22Rv1 (cell line): ENCODE data around the gene CGNL1.

Source experiments
- H3K27ac ChIP-seq: fragments of 450-650 bp; 2 replicates; pipeline ENCODE4 v1.5.1; 2017
- ZFX ChIP-seq: fragments of 450-650 bp; IDR thresholded peaks from 2 replicates; pipeline ENCODE4 v1.6.1; 2017; ENCODE audit warnings: antibody characterized with exemption, borderline replicate concordance
- TF ChIP-seq, protein P1 (sequence below): fragments of 450-650 bp; IDR thresholded peaks from 2 replicates; pipeline ENCODE4 v1.5.1; 2017; ENCODE audit warnings: mild to moderate bottlenecking

CGNL1 gene

DNA sequence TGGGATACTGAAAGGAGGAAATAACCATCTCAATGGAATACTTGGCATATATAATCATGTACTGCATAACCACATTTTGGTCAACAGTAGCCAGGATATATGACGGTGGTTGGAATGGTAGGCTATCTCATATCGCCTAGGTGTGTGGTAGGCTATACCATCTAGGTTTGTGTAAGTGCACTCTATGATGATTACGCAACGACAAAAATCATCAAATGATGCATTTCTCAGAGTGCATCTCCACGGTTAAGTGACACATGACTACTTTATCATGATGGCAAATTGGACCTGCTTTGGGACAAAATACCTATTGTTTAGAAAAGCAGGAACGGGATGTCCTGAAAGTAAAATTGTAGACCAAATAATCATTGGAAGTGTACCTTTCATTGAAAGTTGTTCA lies 218.2 kb downstream of the CGNL1 start:
- TF ChIP-seq, protein P1, sequence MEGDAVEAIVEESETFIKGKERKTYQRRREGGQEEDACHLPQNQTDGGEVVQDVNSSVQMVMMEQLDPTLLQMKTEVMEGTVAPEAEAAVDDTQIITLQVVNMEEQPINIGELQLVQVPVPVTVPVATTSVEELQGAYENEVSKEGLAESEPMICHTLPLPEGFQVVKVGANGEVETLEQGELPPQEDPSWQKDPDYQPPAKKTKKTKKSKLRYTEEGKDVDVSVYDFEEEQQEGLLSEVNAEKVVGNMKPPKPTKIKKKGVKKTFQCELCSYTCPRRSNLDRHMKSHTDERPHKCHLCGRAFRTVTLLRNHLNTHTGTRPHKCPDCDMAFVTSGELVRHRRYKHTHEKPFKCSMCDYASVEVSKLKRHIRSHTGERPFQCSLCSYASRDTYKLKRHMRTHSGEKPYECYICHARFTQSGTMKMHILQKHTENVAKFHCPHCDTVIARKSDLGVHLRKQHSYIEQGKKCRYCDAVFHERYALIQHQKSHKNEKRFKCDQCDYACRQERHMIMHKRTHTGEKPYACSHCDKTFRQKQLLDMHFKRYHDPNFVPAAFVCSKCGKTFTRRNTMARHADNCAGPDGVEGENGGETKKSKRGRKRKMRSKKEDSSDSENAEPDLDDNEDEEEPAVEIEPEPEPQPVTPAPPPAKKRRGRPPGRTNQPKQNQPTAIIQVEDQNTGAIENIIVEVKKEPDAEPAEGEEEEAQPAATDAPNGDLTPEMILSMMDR, result no peak
- TF ChIP-seq ZFX, result no peak
- no peak overlapping the region for H3K27ac ChIP-seq

DNA sequence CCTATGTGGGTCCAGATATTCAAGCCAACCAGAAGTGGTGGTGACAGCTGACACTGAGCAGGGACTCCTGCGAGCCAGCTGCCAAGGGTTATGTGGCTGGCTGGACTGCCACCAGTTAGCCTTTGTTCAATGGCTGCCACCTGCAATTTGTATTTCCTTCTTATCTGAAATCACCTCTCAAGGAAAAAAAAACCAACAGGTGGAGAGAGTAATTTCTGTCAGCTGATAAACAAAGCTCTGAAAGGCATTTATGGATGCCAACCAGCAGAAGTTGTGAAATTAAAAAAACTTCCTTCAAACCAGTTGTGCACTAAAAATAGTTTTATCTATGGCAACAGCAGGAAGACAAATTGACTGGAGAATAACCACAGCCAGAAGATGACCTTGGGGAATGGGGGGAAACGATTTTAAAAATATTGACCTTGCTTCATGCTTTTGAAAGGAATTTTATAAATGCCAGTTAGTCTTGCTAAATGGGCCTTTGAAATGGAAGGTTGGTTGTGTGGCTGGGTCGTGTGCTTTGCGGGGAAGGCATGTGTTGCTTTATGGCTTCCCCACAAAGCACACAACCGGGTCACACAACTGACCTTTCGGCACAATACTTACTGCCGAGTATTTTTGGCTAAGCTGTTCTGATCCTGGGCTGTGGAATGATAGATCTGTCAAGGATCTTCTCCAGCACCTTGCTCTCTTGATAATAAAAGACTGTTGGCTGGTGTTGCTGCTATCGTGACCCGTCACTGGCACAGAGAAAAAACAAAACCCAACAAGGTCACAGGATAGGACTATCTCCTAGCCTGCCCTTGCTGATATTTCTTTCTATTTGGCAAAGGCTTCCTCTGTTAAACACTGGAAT lies 218.9 kb downstream of the CGNL1 start:
- TF ChIP-seq ZFX, result no peak
- TF ChIP-seq, protein P1, result no peak
- H3K27ac ChIP-seq, result no peak overlapping the region

DNA sequence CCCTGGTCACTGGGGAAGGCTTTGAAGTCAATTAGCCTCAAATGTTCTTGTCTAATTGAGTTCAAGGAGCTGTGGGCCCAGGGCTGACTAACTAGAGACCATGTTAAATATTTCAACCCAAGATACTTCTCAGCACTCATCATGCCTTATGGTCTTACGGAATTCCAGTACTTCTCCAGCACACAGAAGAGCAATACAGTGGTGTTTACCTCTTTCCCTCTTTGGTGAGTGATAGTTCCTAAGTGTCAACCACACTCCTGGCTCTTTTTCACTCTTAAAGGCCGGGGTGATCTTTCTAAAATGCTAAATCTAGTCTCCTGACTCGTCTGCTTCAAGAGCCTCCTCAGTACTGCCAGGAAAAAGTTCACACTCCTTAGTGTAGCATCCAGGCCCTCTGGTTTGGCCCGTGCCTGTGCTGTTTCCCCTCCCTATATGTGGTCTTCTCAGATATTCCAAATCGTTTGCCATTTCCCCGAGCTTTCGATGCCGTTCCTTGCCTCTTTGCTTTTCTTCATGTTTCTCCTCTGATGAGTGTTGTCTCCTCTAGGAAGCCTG lies 220.1 kb downstream of the CGNL1 start:
- TF ChIP-seq ZFX, result no peak
- TF ChIP-seq, protein P1, result no peak
- H3K27ac ChIP-seq, result no peak overlapping the region

DNA sequence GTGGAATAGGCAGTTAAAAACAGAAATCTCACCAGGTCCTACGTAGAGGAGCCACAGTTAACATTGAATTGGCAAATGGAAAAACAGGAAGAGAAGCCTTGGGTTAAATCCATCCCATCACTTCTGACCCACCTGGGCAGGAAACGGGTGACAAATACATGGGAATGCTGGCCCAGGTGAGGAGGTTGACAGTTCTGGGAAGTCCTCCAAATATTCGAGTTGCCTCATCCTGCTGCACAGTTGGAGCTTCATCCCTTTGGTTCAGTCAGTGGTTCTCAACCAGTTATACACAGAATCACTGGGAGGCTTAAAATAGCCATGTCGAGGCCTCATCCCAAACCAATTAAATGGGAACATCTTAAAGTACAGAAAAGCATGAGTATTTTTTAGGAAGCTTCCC lies 220.7 kb downstream of the CGNL1 start:
- TF ChIP-seq ZFX, result no peak

DNA sequence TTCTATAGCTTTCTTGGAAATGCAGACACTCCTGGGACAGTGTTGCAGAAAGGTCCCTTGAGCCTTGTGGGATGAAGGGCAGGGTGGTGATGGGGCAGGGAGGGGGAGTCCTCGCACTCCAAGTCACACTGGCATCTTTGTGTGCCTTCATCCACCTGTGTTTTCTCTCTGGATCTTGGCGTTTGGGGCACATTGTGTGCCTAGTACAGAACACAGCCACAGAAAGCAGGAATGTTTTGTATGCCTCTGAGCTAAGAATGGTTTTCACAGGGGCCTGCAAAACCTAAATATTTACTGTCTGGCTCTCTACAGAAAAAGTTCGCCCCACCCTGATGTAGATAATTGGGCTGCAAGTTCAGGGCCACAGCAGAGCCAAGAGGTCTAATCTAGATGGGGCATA lies 221.1 kb downstream of the CGNL1 start:
- H3K27ac ChIP-seq, result no peak overlapping the region
- TF ChIP-seq, protein P1, result no peak
- no peak for TF ChIP-seq ZFX

More for the DNA sequence above, 220.7 kb downstream of the CGNL1 start:
- no peak overlapping the region for H3K27ac ChIP-seq

DNA sequence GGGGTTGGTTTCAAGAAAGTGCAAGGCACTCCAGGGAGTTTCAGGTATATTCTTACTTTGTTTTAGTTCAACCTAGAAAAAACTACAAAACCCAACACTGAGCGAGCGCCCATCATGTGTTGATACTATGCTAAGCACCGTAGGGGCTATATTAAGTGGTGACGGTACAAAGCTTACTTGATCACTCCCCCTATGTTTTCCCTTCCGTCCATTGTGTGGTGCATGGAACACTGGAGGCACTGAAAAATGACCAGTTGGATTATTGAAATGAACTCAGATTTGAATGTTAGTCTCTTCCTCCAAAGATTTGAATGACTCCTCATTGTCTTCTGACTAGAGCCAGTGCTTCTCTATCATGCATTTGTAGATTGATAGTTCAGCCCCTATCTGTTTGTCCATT lies 222.0 kb downstream of the CGNL1 start:
- no peak overlapping the region for H3K27ac ChIP-seq
- TF ChIP-seq ZFX, result no peak

DNA sequence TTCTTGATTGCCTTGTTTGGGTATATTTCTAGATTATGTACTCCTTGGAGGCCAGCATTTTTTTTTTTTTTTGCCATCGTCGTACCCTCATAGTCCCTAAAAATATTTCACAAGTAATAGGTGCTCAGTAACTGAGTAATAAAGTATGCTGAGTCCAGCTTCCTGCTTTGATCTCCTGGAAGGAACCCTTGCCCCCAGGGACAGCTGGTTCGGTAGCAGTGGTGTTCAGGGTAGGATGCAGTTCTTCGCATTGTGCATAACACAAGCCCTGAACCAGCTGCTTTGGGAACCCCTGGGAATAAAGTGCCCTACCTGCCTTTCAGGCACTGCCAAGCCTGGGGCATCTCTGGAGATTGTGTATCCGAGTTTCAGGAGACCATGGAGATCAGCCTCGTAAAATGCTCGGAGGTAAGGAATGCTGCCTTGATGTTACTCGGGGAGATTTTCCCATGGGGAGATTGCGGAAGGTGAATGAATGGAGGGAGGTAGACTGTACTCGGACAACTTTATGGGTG lies 223.0 kb downstream of the CGNL1 start:
- no peak for TF ChIP-seq ZFX
- TF ChIP-seq, protein P1, result no peak
- H3K27ac ChIP-seq, result no peak overlapping the region

DNA sequence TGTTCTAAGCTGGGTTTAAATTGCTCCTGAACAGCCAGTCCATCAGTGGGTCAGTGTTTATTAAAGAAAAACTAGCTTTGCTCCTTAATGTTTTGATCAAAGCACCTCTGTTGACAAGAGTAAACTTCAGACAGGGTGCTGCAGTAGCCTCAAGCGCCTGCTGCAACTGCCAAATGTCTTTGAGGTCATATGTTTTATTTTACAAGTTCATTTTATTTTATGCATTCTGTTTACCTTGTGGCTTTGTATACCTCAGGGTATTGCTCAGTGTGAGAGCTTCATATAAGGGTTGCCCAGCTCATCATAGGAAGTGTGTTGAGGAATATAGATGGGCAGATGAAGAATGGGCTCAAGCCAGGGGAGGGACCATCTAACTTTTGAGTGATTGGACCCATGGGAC lies 223.9 kb downstream of the CGNL1 start:
- H3K27ac ChIP-seq, result no peak overlapping the region
- TF ChIP-seq, protein P1, result no peak
- no peak for TF ChIP-seq ZFX
